Measurements from ENCODE around the gene TMEM245.

GRCh38 chr9:109020113-109020512 is 99.6 kb downstream of the TMEM245 start:
- TF ChIP-seq CTCF (IDR thresholded peaks at IDR 0.05) = no peak
- TF ChIP-seq POLR2AphosphoS5 (IDR thresholded peaks at IDR 0.05) = no peak
- no peak for TF ChIP-seq POLR2A (IDR thresholded peaks at IDR 0.05; ENCODE audit: low read depth)
- TF ChIP-seq EP300 (IDR thresholded peaks at IDR 0.05) = no peak

Data from esophagus muscularis mucosa (tissue), 4 donors.